GOT3 (cell line): Measurements from ENCODE around the gene ZIC4.

ENCODE experiments used
- DNase-seq: peaks from one replicate; lab custom pipeline; 2025; ENCODE audit warnings: mixed read lengths; lab: John Stamatoyannopoulos, UW

Gene ZIC4

DNA sequence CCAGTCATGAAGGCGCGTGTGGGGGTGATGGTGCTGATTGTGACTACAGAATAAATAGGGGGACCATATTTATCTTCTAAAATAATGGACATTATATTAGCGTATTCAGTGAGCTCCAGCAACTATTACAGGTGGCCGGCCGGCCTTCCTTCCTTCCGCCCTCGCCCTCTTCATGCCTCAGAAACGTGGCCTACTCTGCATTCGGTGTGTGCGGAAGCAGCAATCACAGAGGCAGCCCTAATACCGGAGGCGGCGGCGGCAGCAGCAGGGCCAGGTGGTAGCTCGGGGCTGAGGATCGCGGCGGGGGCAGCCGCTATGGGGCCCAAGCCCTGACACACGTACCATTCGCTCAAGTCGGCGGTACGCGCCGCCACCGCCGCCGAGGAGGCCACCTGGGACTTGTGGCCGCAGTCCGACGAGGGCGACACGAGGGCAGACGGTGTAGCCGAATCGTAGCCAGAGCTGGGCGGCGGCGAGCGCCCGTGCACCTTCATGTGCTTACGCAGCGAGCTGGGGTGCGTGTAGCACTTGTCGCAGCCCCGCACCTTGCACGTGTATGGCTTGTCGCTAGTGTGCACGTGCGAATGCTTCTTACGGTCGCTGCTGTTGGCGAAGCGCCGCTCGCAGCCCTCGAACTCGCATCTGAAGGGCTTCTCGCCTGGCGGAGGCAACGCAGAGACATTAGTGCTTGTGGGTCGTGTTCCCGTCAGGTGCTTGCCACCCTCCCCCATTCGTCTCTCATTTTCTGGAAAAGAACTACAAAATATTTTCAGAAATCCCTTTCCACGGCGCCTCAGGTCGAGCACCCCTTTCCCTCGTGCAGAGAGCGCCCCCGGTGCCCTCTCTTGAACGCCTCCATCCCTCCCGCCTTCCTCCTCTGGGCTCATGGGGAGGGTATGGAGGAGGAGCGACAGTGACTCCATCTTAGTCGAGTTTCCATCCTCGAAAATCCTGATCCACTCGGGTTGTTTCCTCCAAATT, 15.5 kb downstream of the ZIC4 start:
- no peak for DNase-seq

- DNase-seq: no peak
Observed at GRCh38 chr3:147389717-147390116, 16.6 kb downstream of the ZIC4 start.

DNA sequence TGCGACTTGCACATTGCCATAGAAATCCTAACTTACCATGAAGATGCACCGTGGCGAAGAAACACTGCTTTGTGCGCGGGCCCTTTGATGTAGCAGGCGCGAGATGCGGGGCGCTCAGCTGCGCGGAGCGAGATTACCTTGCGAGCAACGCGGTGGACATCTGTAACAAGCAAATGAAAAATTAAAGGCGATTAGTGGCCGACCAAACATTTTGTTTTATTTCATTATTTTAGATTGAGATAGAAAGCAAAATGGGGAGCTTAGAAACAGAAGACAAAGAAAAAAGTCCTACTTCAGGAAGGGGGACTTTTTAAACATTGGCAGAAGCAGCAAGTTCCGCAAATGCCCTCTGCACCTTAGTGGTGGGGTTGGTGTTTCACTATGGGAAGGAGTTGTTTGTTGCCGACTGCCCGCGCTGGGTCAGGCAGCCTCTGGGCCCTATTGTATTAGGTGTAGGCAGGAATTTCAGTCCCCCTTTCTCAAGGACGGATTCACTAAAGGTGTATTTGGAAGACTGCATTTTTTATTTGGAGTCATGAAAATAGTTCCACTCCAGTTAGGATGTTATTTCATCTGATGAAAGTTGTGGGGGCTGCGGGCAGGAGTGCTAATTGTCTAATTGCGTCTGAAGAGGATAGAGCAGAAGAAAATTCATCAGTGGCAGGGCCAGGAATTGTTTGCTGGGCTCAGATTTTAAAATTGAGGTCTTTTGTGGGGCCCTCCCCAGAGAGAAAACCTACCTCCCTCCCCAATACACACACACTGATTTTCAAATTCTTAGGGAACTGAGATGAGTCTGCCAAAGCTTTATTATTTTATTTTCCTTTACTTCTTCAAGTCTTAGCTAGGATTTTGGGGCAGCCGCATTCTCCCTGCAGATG, 17.4 kb downstream of the ZIC4 start:
- no peak for DNase-seq

DNA sequence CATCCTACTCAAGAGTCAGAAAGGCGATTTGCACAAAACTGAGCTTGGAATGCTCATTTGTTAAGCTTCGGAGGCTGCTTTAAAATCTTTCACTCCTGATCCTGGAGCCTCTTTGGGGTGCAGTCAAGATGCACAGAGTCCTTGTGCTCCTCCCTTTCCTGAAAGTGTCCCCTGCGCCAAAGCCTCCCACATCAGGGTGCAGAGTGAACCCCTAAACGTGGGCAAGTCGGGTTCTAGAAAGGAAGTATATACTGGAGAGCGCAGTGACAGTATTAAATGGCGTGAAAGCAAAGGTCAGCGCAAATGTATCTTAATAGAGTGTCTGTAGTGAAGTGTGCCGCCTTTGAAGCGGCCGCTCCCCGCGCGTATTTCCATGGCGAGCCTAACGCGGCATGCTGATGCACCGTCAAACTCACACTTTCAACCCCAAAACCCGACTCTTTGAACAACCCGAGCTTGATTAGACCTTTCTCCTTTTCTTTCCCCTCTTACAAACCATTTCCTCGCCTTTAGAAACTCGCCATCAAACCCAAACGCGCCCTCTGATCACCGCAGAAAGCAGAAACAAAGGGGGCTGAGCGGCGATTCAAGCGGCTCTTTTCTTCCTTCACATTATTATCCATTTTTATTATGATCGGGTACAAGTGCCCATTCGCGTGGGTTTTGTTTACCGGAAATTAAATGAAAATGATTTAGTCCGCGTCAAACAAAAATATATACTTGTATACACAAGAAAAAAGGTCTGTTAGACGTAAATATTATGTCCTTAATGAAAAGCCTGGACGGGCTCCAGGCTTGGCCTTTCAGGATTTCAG, 18.3 kb downstream of the ZIC4 start:
- no peak for DNase-seq

- no peak for DNase-seq
Observed at GRCh38 chr3:147387291-147387884, 19.0 kb downstream of the ZIC4 start.

GRCh38 chr3:147385059-147386012, 21.0 kb downstream of the ZIC4 start:
- no peak for DNase-seq

- no peak for DNase-seq
Observed at GRCh38 chr3:147384210-147385058, 21.9 kb downstream of the ZIC4 start.

- no peak for DNase-seq
Observed at GRCh38 chr3:147383617-147384016, 22.7 kb downstream of the ZIC4 start.

DNA sequence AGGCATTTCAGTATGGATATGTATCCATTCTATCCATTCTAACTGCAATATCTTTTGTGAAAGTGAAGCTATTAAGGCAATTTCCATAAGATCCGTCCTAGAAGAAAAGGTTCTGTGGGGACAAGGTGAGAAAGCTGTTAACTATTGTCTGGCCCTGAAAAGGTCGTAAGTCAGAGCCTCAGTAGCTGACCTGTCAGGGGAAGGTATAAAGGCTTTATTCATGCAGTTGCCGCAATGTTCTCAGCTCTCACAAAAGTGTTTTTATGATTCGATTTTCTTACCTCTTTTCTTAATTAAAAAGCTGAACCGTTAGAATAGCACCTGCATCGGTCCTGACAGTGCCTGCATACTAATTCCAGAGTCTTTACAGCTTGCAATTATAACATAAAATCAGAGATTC, 24.7 kb downstream of the ZIC4 start:
- DNase-seq: no peak

DNA sequence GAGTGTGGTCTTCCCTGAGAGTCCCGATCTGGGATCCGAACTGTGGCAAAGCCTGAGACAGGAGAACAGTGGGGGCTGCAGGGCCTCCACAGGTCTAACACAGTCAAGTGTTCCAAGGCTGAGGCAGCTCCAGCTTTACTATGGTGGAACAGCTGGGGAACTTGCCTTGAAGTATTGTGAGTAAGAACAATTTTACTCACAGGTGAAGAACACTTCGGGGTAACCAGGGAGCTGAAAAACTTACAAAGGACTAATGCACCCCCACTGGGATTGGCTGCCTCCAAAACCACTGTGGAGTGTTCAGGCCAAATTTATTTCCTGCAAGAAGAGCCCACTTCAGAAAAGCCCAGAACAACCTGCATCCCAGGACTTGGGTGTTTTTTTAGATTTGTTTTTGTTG, 25.4 kb downstream of the ZIC4 start:
- DNase-seq: no peak

GRCh38 chr3:147380387-147380951, 25.9 kb downstream of the ZIC4 start:
- DNase-seq: no peak

GRCh38 chr3:147379651-147380050, 26.7 kb downstream of the ZIC4 start:
- DNase-seq: no peak

DNA sequence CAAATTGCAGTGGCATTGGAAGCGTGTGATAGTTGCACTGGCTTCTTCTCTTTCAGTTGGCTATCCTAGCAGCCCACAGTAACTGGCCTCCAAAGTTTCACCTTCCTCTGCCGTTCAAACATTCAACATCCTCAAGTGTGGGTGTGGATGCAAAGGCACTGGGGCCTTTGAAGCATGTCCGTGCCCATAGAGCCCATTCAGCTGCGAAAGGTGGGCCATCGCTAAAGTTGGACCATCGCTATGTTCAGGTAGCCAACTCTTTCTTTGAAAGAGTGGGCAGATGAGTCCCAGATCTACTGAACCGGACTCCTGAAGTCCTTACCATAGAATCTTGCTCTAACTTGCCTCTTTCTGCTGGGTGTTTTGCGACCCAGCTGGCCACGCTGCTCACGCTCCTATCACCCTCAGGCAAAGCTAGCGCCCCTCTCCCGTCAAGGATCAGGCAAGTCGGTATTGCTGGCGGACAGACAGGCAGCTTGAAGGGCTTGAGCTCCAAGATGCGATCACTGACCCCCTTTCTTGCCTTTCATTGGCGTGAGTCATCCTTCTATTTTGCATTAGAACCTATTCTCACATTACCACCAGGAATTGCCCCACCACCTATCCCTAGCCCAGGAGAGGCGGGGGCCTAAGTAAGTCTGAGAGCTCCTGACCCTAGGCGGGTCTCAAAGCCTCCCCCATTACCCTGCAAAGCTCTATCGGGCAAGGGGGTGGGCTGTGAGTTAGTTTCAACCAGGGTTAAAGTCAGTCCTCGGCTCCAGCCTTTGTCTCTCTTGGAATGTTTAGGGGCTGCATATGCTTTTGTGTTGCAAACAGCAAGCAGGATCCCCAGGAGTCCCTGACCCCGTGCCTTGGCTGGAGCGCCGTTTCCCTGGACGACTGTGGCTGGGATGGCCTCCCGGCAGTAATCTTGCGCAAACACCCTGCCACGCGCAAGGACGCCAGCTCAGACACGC, 28.7 kb downstream of the ZIC4 start:
- DNase-seq: no peak

DNA sequence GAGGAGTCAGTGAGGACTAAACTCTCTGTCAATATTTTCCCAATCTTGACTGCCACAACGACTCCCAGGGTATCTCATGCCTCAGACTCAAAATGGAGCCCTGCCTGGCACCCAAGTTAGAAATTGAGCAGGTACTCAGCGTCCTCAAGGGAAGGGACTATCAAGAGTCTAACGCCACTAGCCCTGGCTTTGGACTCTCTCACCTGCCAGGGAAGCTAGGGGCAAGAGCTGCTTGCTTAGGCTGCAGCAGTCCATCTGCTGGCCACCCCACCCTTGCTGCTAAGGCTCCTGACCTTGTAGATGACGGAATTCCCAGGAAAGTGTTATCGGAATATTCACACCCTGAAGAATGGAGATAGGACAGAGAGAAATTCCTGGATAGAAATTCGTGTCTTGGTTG, 33.0 kb downstream of the ZIC4 start:
- no peak for DNase-seq

DNA sequence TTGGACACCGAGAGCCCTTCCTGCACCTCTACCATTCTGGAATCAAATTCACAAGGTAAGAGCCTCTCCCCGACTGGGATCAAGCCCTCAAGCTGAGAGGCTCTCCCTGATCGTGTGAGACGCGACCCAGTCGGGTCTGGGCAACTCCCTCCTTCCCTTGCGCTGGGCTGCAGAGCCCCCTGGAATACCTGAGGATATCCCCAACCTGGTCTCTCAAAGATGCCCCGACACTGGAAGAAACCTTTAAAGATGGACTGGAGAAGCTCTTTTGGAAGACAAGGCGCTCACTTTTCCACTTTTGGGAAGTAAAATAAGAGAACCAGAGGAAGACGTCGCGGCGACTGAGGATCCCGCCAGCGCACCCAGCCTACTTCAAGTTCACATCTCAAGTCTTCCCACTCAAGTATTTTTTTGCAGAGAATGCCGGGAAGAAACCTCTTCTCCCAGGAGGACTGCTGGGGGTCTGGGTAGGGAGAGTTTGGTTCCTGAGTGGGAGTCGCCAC, 33.8 kb downstream of the ZIC4 start:
- no peak for DNase-seq

GRCh38 chr3:147371771-147372340, 34.5 kb downstream of the ZIC4 start:
- no peak for DNase-seq

- DNase-seq: no peak
Observed at GRCh38 chr3:147371140-147371539, 35.2 kb downstream of the ZIC4 start.
